Ishikawa (cell line): ENCODE results near the gene SEMA3A.
A peak's percentile ranks its signal among the peaks of the same experiment; 100 is the strongest.

ENCODE experiments used
- CEBPB ChIP-seq: IDR thresholded peaks from 2 replicates; pipeline ENCODE4 v1.6.1; 2012
- CREB1 ChIP-seq: IDR thresholded peaks from 2 replicates; pipeline ENCODE4 v1.6.1; 2012; ENCODE audit warnings: low read depth
- EGR1 ChIP-seq: IDR thresholded peaks from 2 replicates; pipeline ENCODE4 v1.6.1; 2012
- EP300 ChIP-seq: IDR thresholded peaks from 2 replicates; pipeline ENCODE4 v1.6.1; 2012; ENCODE audit warnings: borderline replicate concordance
- FOXM1 ChIP-seq: IDR thresholded peaks from 2 replicates; pipeline ENCODE4 v1.6.1; 2012; ENCODE audit warnings: low read depth, borderline replicate concordance
- MAX ChIP-seq: IDR thresholded peaks from 2 replicates; pipeline ENCODE4 v1.6.1; 2012
- NFIC ChIP-seq: IDR thresholded peaks from 2 replicates; pipeline ENCODE4 v1.6.1; 2012
- RAD21 ChIP-seq: IDR thresholded peaks from 2 replicates; pipeline ENCODE4 v1.6.1; 2012; ENCODE audit warnings: low read depth
- REST ChIP-seq: IDR thresholded peaks from 2 replicates; pipeline ENCODE4 v1.6.1; 2012; ENCODE audit warnings: low read depth, mild to moderate bottlenecking
- TAF1 ChIP-seq: IDR thresholded peaks from 2 replicates; pipeline ENCODE4 v1.6.1; 2012; ENCODE audit warnings: low read depth, mild to moderate bottlenecking
- TCF12 ChIP-seq: IDR thresholded peaks from 2 replicates; pipeline ENCODE4 v1.6.1; 2012; ENCODE audit warnings: low read depth
- TEAD4 ChIP-seq: IDR thresholded peaks from 2 replicates; pipeline ENCODE4 v1.6.1; 2012
- USF1 ChIP-seq: IDR thresholded peaks from 2 replicates; pipeline ENCODE4 v1.6.1; 2012
- YY1 ChIP-seq: IDR thresholded peaks from 2 replicates; pipeline ENCODE4 v1.6.1; 2012; ENCODE audit warnings: low read depth
- ZBTB7A ChIP-seq: IDR thresholded peaks from 2 replicates; pipeline ENCODE4 v1.6.1; 2012; ENCODE audit warnings: low read depth

SEMA3A gene

GRCh38 chr7:84117304-84117703 is 77.3 kb downstream of the SEMA3A start:
- TF ChIP-seq YY1 (no peak), NFIC (no peak), FOXM1 (no peak), TAF1 (no peak), USF1 (no peak), CREB1 (no peak), REST (no peak), ZBTB7A (no peak), CEBPB (no peak), EP300 (no peak), TCF12 (no peak), EGR1 (no peak), RAD21 (no peak), TEAD4 (no peak), MAX (no peak)

GRCh38 chr7:84113906-84114850 is 80.4 kb downstream of the SEMA3A start:
- TF ChIP-seq NFIC (peak; percentile 59), TAF1 (no peak)

DNA sequence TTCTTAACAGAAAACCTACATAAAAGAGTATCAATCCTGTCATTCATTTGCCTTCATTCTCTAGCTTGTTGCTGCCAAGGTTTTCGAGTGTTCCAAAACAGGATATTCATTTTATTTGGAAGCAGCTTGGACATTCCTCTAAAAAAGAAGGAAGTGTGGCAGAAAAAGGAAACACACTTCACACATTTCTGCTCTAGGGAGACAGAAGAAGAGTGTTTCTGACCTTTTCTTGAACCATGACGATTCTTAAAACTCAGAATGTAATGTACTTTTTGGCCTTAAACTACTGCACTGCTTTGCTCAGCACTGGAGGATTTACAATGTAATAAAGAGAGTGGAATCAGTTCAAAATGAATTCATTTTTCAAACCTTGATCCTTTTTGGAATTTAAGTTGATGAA is 81.3 kb downstream of the SEMA3A start:
- TF ChIP-seq YY1, result no peak

DNA sequence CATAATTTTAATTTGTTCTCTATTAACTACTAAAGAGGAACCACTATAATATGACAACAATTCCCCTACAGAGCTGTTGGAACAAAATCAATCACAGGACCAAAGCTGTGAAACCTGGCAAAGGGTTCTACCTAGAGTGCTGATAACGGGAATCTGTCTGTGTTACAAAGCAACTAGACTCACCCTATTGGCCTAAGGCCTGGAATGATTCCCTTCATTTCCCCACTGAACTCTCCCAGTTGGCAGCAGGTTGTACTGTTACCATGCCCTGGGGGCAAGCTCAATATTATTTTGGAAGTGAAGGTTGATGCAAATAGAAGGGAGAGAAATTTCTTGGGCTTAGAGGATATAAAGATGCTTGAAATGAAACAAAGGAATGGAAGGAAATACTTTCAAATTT is 81.8 kb downstream of the SEMA3A start:
- TF ChIP-seq REST, result no peak
- no peak for TF ChIP-seq TAF1
- no peak for TF ChIP-seq EP300
- no peak for TF ChIP-seq TCF12
- TF ChIP-seq EGR1, result no peak
- TF ChIP-seq RAD21, result no peak
- no peak for TF ChIP-seq MAX
- no peak for TF ChIP-seq YY1
- no peak for TF ChIP-seq TEAD4
- TF ChIP-seq USF1, result no peak
- no peak for TF ChIP-seq FOXM1
- no peak for TF ChIP-seq ZBTB7A
- no peak for TF ChIP-seq CEBPB
- TF ChIP-seq NFIC, result no peak
- no peak for TF ChIP-seq CREB1

DNA sequence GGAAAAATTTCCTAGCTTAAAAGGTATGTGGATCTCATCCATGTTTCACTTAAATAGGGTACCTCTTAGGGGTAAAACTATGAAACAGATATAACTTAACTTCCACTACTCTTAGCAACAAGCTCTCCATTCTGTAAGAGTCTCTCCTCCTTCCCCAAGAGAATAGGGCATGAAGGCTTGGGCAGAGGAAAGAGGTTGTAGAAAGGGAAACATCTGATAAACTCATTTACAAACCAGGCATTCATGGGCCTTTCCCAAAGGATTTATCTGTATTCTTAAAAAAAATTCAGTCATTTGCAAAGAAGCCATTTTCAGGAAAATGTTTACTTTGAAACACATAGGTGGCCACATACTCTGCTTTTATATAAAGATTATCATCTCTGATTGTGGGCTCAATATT is 82.7 kb downstream of the SEMA3A start:
- TF ChIP-seq ZBTB7A (no peak), CREB1 (no peak), EGR1 (no peak), CEBPB (no peak), EP300 (no peak)

- TF ChIP-seq TAF1 (no peak), EGR1 (no peak), MAX (no peak), FOXM1 (no peak), YY1 (no peak)
Observed at GRCh38 chr7:84110400-84110799, 84.2 kb downstream of the SEMA3A start.
